Measurements from ENCODE around the gene OR52N1.

The OR52N1 gene

DNA sequence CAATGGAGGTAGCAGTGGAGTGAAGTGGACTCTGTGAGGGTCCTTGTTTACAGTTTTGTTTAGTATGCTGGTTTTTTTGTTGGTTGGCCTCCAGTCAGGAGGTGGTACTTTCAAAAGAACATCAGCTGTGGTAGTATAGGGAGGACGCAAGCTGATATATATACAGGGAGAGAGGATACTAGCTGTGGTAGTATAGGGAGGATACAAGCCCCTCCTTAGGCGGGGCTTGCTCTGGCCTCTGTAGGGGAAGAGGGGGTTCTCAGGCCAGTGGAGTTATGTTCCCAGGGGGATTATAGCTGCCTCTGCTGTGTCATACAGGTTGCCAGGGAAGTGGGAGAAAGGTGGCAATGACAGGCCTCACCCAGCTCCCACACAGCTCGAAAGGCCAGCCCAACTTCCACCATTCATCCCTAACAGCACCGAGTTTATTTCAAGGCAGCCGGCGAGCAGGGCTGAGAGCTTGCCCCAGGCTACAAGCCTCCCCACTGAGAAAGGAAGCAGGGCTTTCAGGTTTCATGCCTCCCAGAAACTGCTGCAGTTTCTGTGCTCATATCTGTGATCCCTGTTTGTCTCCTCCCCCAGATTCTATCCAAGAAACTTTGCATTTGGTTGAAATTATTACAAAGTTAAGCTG, 40.2 kb upstream of the OR52N1 start:
- no peak overlapping the region for H3K4me2 ChIP-seq (ENCODE audit: low read length)
- TF ChIP-seq, protein P1, sequence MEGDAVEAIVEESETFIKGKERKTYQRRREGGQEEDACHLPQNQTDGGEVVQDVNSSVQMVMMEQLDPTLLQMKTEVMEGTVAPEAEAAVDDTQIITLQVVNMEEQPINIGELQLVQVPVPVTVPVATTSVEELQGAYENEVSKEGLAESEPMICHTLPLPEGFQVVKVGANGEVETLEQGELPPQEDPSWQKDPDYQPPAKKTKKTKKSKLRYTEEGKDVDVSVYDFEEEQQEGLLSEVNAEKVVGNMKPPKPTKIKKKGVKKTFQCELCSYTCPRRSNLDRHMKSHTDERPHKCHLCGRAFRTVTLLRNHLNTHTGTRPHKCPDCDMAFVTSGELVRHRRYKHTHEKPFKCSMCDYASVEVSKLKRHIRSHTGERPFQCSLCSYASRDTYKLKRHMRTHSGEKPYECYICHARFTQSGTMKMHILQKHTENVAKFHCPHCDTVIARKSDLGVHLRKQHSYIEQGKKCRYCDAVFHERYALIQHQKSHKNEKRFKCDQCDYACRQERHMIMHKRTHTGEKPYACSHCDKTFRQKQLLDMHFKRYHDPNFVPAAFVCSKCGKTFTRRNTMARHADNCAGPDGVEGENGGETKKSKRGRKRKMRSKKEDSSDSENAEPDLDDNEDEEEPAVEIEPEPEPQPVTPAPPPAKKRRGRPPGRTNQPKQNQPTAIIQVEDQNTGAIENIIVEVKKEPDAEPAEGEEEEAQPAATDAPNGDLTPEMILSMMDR (IDR thresholded peaks at IDR 0.05; ENCODE audit: low read depth, low read length, poor library complexity, severe bottlenecking), result no peak
- TF ChIP-seq EZH2phosphoT487 (IDR thresholded peaks at IDR 0.05; ENCODE audit: borderline replicate concordance, low read length), result no peak
- H3F3A ChIP-seq (ENCODE audit: control insufficient read depth, insufficient read depth), result no peaks in the 10 kb centered on the region
- H3K79me2 ChIP-seq (ENCODE audit: control insufficient read depth, low read length), result no peaks in the 10 kb centered on the region
- no peaks in the 10 kb centered on the region for H3K4me1 ChIP-seq (ENCODE audit: control insufficient read depth, low read length)
- no peaks in the 10 kb centered on the region for H3K9me3 ChIP-seq (ENCODE audit: control insufficient read depth, insufficient read depth, low read length)
- no peaks in the 10 kb centered on the region for H4K20me1 ChIP-seq (ENCODE audit: control insufficient read depth, insufficient read depth, low read depth, low read length)
- no peak overlapping the region for H3K27ac ChIP-seq (ENCODE audit: low read depth, low read length)
- no peaks in the 10 kb centered on the region for H3K9me2 ChIP-seq (replicated peaks; ENCODE audit: control insufficient read depth, low read length)
- no peak overlapping the region for H3K4me3 ChIP-seq (ENCODE audit: low read length)
- no peaks in the 10 kb centered on the region for H3K27me3 ChIP-seq (ENCODE audit: control insufficient read depth, low read length)
- no peaks in the 10 kb centered on the region for H3K36me3 ChIP-seq (ENCODE audit: control insufficient read depth, low read length)

DNA sequence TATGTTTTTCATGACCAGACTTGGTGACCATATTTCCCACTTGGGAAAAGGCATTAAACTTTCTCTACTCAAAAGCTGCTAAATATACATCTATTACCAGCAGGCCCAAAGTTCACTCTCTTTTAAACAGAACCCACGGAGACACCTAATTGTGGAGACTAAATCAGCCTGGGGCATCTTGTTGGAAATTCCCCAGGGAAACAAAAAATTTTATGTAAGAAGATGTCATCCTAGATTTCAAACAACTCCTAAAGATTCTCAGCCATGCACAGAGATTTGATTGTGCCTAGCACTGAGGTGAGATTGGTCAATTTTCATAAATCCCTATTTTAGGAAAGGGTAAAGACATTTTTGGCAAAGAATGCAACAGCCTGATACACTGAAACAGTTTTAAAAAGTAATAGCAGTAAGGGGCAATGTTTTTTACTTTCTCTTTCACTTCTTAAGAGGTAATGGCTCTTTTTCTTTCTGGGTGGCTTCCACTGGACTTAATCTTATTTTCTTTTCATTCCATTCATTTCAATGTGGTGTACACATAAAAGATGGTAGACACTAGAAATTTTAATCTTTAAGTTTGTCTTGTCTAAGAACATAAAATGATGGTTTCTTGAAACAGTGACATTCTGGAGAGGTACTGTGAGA, 27.3 kb upstream of the OR52N1 start:
- Histone ChIP-seq H3K4me3 (ENCODE audit: low read length) (no peak overlapping the region), H3K27ac (ENCODE audit: low read depth, low read length) (no peak overlapping the region), H3K4me1 (ENCODE audit: control insufficient read depth, low read length) (no peaks in the 10 kb centered on the region), H4K20me1 (ENCODE audit: control insufficient read depth, insufficient read depth, low read depth, low read length) (no peaks in the 10 kb centered on the region), H3K9me3 (ENCODE audit: control insufficient read depth, insufficient read depth, low read length) (no peaks in the 10 kb centered on the region), H3K4me2 (ENCODE audit: low read length) (no peak overlapping the region), H3K36me3 (ENCODE audit: control insufficient read depth, low read length) (no peaks in the 10 kb centered on the region), H3K9me2 (replicated peaks; ENCODE audit: control insufficient read depth, low read length) (no peaks in the 10 kb centered on the region), H3K27me3 (ENCODE audit: control insufficient read depth, low read length) (no peaks in the 10 kb centered on the region), H3F3A (ENCODE audit: control insufficient read depth, insufficient read depth) (no peaks in the 10 kb centered on the region), H3K79me2 (ENCODE audit: control insufficient read depth, low read length) (no peaks in the 10 kb centered on the region)
- no peak for TF ChIP-seq EZH2phosphoT487 (IDR thresholded peaks at IDR 0.05; ENCODE audit: borderline replicate concordance, low read length)
- TF ChIP-seq, protein P1 (IDR thresholded peaks at IDR 0.05; ENCODE audit: low read depth, low read length, poor library complexity, severe bottlenecking), result no peak

DNA sequence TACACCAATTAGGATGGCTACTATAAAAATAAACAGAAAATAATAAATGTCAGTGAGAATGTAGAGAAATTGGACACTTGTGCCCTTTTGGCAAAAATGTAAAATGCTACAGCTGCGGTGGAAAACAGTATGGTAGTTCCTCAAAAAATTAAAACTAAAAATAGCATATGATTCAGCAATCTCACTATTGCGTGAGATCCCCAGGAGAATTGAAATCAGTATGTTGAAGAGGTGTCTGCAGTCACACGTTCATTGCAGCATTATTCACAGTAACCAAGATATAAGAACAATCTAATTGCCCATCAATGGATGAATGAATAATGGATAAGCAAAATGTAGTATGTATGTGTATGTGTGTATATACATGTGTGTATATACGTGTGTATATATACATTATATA, 24.5 kb upstream of the OR52N1 start:
- no peaks in the 10 kb centered on the region for H4K20me1 ChIP-seq (ENCODE audit: control insufficient read depth, insufficient read depth, low read depth, low read length)
- H3K36me3 ChIP-seq (ENCODE audit: control insufficient read depth, low read length), result no peaks in the 10 kb centered on the region
- TF ChIP-seq, protein P1 (IDR thresholded peaks at IDR 0.05; ENCODE audit: low read depth, low read length, poor library complexity, severe bottlenecking), result no peak
- no peak for TF ChIP-seq EZH2phosphoT487 (IDR thresholded peaks at IDR 0.05; ENCODE audit: borderline replicate concordance, low read length)
- H3K9me3 ChIP-seq (ENCODE audit: control insufficient read depth, insufficient read depth, low read length), result no peaks in the 10 kb centered on the region
- H3K79me2 ChIP-seq (ENCODE audit: control insufficient read depth, low read length), result no peaks in the 10 kb centered on the region
- no peak overlapping the region for H3K27ac ChIP-seq (ENCODE audit: low read depth, low read length)
- no peaks in the 10 kb centered on the region for H3F3A ChIP-seq (ENCODE audit: control insufficient read depth, insufficient read depth)
- no peak overlapping the region for H3K4me3 ChIP-seq (ENCODE audit: low read length)
- H3K9me2 ChIP-seq (replicated peaks; ENCODE audit: control insufficient read depth, low read length), result no peaks in the 10 kb centered on the region
- no peaks in the 10 kb centered on the region for H3K4me1 ChIP-seq (ENCODE audit: control insufficient read depth, low read length)
- no peaks in the 10 kb centered on the region for H3K27me3 ChIP-seq (ENCODE audit: control insufficient read depth, low read length)
- H3K4me2 ChIP-seq (ENCODE audit: low read length), result no peak overlapping the region
